WTC11 (cell line): ENCODE measurements around the gene PRSS16. TPM values are rescaled to one million over a fixed set of nuclear protein-coding genes. Genes with fewer than 3 reads are reported as not detected.

Experiments used
- ATAC-seq: fragments of 200-7000 bp; cut with Tn5 transposase; 2 replicates; pipeline ENCODE4 v1.10.0; 2021; ENCODE audit warnings: mild to moderate bottlenecking, moderate library complexity
- CTCF ChIA-PET: fragments of 300-600 bp; sonication (Branson Sonifier 250); formaldehyde crosslinking; loops from one replicate; lab custom pipeline; 2021; ENCODE audit warnings: antibody characterized with exemption; lab: Charles Lee
- POLR2A ChIA-PET: fragments of 350-600 bp; sonication (Branson Sonifier 250); formaldehyde crosslinking; loops from one replicate; lab custom pipeline; 2021; ENCODE audit warnings: antibody characterized with exemption; lab: Charles Lee
- DNase-seq: peaks from one replicate; pipeline ENCODE4 v3.0.0; 2021; ENCODE audit warnings: low spot score
- H3K27ac Mint-ChIP-seq: 2 replicates; pipeline ENCODE4 v1.8.0; 2021; ENCODE audit warnings: mixed read lengths
- H3K27me3 Mint-ChIP-seq: 2 replicates; pipeline ENCODE4 v1.8.0; 2021; ENCODE audit warnings: low read depth, mild to moderate bottlenecking, moderate library complexity, mixed read lengths
- H3K36me3 Mint-ChIP-seq: 2 replicates; pipeline ENCODE4 v1.8.0; 2021; ENCODE audit warnings: mixed read lengths
- H3K4me1 Mint-ChIP-seq: 2 replicates; pipeline ENCODE4 v1.8.0; 2022; ENCODE audit warnings: mixed read lengths
- H3K4me3 Mint-ChIP-seq: 2 replicates; pipeline ENCODE4 v1.8.0; 2021; ENCODE audit warnings: mild to moderate bottlenecking, moderate library complexity, mixed read lengths
- H3K9me3 Mint-ChIP-seq: 2 replicates; pipeline ENCODE4 v1.8.0; 2021; ENCODE audit warnings: mixed read lengths
- ETV6 ChIP-seq: sonication (generic); formaldehyde crosslinking; IDR thresholded peaks from 2 replicates; pipeline ENCODE4 v1.8.1; 2022; ENCODE audit warnings: mild to moderate bottlenecking, missing genetic modification reagents
- GABPB1 ChIP-seq: sonication (generic); formaldehyde crosslinking; IDR thresholded peaks from 2 replicates; pipeline ENCODE4 v1.8.1; 2023; ENCODE audit warnings: mild to moderate bottlenecking, missing genetic modification reagents
- NFATC4 ChIP-seq: fragments of 250-450 bp; sonication (Bioruptor Pico); IDR thresholded peaks from 2 replicates; pipeline ENCODE4 v1.9.0; 2021; ENCODE audit warnings: mild to moderate bottlenecking
- SOX15 ChIP-seq: fragments of 250-450 bp; sonication (Bioruptor Pico); IDR thresholded peaks from 2 replicates; pipeline ENCODE4 v1.9.0; 2021; ENCODE audit warnings: mild to moderate bottlenecking
- ZNF121 ChIP-seq: sonication (generic); formaldehyde crosslinking; IDR thresholded peaks from 2 replicates; pipeline ENCODE4 v1.8.0; 2023; ENCODE audit warnings: missing genetic modification reagents
- ZNF416 ChIP-seq: fragments of 250-450 bp; sonication (Bioruptor Pico); IDR thresholded peaks from 2 replicates; pipeline ENCODE4 v1.9.0; 2021; ENCODE audit warnings: mild to moderate bottlenecking, inconsistent platforms
- total RNA-seq: library from RNA; stranded (reverse); gene quantifications from 3 replicates; pipeline ENCODE4 v1.2.3, GENCODE V29; 2021
- TF ChIP-seq, protein P1 (sequence below): sonication (generic); formaldehyde crosslinking; IDR thresholded peaks from 2 replicates; pipeline ENCODE4 v1.8.1; 2023; ENCODE audit warnings: mild to moderate bottlenecking, moderate library complexity, missing genetic modification reagents
- TF ChIP-seq, protein P2 (sequence below): sonication (generic); formaldehyde crosslinking; IDR thresholded peaks from 2 replicates; pipeline ENCODE4 v1.8.1; 2023; ENCODE audit warnings: mild to moderate bottlenecking, missing genetic modification reagents
- TF ChIP-seq, protein P3 (sequence below): fragments of 250-450 bp; sonication (Bioruptor Pico); conservative IDR thresholded peaks from 2 replicates; pipeline ENCODE4 v1.9.0; 2021; ENCODE audit warnings: mild to moderate bottlenecking
- TF ChIP-seq, protein P4 (sequence below): sonication (generic); formaldehyde crosslinking; IDR thresholded peaks from 2 replicates; pipeline ENCODE4 v1.8.0; 2022; ENCODE audit warnings: missing genetic modification reagents
- TF ChIP-seq, protein P5 (sequence below): sonication (generic); formaldehyde crosslinking; IDR thresholded peaks from 2 replicates; pipeline ENCODE4 v1.8.0; 2022; ENCODE audit warnings: mild to moderate bottlenecking, missing genetic modification reagents

PRSS16 gene
- total RNA-seq, 1 experiment from 2014 or later: 18.5 TPM

DNA sequence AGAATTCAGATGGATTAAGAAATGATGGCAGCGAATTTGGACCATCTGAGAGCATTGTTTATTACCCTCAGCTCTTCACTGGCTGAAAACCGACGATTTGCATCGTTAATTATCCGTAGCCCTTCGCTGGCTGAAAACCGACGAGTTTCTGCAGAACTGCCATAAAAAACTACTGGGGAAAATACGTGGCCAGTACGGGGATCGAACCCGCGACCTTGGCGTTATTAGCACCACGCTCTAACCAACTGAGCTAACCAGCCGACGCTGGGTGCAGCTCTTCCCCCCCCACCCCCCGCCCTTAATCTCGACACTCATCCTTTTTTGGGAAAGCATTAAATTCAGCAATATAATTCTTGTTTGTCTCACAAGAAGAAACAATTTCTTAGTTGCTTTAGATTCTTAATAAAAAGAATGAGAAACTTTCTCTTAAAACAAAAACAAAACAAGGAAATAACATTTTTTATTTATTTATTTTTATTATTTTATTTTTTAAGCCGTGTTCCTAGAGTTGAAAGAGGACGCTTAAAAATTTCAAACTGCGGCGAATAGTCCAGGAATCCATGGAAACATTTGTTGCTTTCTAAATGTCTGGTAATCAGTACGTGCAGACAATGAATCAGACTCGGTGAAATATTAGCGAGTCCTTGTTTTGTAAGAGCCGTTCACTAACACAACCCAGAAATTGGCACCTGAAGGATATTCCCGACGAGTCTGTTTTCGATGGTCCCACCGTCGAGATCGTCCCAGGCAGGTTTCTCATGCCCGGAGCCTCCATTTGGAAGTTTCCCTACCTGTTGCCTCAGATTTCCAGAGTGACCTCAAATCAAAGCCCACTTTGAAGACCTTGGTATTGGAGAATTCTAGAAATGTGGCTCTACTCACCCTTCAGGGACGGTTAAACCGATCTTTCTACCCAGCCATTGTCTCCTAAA is 27.8 kb downstream of the PRSS16 start:
- H3K4me3 Mint-ChIP-seq: peak overlapping the region; percentile 74
- no peaks in the 10 kb centered on the region for H3K36me3 Mint-ChIP-seq

DNA sequence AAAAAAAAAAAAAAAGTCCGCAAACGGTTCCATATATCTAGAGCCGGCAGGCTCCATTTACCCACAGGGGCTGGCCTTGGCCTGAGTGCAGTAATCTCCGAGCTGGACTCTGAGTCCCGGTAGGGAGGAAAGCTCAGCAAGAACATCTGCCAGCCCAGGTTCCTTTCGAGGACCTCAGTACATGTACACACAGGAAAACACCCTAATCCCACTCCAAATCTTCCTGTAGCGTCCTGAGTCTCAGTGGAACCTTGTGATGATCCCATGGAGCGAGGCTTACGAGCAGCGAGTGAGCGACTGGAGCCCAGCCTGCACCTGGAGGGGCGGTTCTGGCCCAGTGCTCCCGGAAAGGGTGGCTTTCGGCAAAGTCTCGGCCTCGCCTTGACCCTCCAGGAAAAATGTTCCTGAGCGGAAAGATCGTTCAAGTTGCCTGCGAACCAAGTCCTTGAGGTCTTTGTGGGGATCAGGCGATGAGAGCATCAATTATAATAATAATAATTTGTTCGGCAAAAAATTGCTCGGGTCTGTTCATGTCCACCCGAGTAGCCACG is 32.1 kb downstream of the PRSS16 start:
- peak; percentile 52 for DNase-seq
- Mint-ChIP-seq H3K36me3 (no peaks in the 10 kb centered on the region), H3K4me1 (peaks cover 7% of the 10 kb centered on the region; the same call in 1 of the 2 replicates), H3K9me3 (no peaks in the 10 kb centered on the region), H3K27me3 (peaks cover 48% of the 10 kb centered on the region), H3K27ac (no peak overlapping the region), H3K4me3 (peak overlapping the region; percentile 93)
- CTCF ChIA-PET: interaction anchor here (1.0 to 2.5 kb wide), 3 partner anchors 28 to 48 kb away, joined by 3 to 12 read pairs (median 3); no protein-coding TSS in a partner anchor
- POLR2A ChIA-PET: interaction anchor here (1.6 kb wide), 1 partner anchor 28 kb away, joined by 3 read pairs; no protein-coding TSS in a partner anchor
- TF ChIP-seq ZNF416 (CRISPR knock-in tag): no peak
- TF ChIP-seq, protein P1, sequence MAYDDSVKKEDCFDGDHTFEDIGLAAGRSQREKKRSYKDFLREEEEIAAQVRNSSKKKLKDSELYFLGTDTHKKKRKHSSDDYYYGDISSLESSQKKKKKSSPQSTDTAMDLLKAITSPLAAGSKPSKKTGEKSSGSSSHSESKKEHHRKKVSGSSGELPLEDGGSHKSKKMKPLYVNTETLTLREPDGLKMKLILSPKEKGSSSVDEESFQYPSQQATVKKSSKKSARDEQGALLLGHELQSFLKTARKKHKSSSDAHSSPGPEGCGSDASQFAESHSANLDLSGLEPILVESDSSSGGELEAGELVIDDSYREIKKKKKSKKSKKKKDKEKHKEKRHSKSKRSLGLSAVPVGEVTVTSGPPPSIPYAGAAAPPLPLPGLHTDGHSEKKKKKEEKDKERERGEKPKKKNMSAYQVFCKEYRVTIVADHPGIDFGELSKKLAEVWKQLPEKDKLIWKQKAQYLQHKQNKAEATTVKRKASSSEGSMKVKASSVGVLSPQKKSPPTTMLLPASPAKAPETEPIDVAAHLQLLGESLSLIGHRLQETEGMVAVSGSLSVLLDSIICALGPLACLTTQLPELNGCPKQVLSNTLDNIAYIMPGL: peak; percentile 69; the same call in 1 of the 2 replicates
- TF ChIP-seq SOX15 (CRISPR knock-in tag): no peak
- peak; percentile 73 for ATAC-seq

More for the DNA sequence above, 27.8 kb downstream of the PRSS16 start:
- ATAC-seq (no peak), DNase-seq (peak; percentile 72)
- Mint-ChIP-seq H3K4me1 (peaks cover 9% of the 10 kb centered on the region), H3K27me3 (peaks cover 23% of the 10 kb centered on the region), H3K27ac (no peak overlapping the region)
- CTCF ChIA-PET: interaction anchor here (0.7 to 2.1 kb wide), 5 partner anchors 14 to 477 kb away, joined by 3 to 13 read pairs (median 5); no protein-coding TSS in a partner anchor
- TF ChIP-seq ETV6 (CRISPR knock-in tag) (0 out of 2 replicates have a peak, but pooled peaks have one; percentile 39), ZNF121 (CRISPR knock-in tag) (0 out of 2 replicates have a peak, but pooled peaks have one; percentile 48)
- TF ChIP-seq, protein P2, sequence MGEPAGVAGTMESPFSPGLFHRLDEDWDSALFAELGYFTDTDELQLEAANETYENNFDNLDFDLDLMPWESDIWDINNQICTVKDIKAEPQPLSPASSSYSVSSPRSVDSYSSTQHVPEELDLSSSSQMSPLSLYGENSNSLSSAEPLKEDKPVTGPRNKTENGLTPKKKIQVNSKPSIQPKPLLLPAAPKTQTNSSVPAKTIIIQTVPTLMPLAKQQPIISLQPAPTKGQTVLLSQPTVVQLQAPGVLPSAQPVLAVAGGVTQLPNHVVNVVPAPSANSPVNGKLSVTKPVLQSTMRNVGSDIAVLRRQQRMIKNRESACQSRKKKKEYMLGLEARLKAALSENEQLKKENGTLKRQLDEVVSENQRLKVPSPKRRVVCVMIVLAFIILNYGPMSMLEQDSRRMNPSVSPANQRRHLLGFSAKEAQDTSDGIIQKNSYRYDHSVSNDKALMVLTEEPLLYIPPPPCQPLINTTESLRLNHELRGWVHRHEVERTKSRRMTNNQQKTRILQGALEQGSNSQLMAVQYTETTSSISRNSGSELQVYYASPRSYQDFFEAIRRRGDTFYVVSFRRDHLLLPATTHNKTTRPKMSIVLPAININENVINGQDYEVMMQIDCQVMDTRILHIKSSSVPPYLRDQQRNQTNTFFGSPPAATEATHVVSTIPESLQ: no peak
- TF ChIP-seq, protein P1: peak; percentile 54; the same call in 1 of the 2 replicates
- TF ChIP-seq, protein P3, sequence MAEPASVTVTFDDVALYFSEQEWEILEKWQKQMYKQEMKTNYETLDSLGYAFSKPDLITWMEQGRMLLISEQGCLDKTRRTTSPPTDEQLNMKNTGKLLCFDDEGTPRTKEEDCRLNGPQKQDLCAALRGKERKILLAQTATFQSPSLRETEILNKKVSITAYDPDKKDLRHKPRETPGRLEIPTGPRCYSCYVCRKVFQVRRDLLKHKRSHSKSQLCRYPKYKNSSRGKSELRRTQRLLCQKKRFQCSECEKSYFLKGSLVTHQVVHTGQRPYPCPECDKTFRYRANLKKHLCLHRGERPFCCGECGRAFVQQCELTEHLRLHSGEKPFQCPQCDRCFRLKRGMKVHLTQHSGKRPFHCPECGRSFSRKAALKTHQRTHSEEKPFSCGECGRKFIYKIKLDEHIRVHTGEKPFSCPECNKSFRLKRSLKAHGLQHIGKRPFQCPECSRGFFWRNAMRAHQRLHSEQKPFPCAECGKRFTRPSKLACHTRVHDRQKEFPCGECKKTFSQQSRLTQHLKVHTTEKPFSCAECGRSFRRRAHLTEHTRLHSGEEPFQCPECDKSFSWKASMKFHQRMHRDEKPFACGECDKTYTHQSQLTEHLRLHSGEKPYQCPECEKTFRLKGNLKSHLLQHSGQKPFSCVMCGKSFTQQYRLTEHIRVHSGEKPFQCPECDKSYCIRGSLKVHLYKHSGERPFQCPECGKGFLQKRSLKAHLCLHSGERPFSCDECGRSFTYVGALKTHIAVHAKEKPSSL (CRISPR knock-in tag): no peak
- TF ChIP-seq, all 79 proteins: peak for 3
- no peaks in the 10 kb centered on the region for H3K9me3 Mint-ChIP-seq
- POLR2A ChIA-PET: no interaction called here

DNA sequence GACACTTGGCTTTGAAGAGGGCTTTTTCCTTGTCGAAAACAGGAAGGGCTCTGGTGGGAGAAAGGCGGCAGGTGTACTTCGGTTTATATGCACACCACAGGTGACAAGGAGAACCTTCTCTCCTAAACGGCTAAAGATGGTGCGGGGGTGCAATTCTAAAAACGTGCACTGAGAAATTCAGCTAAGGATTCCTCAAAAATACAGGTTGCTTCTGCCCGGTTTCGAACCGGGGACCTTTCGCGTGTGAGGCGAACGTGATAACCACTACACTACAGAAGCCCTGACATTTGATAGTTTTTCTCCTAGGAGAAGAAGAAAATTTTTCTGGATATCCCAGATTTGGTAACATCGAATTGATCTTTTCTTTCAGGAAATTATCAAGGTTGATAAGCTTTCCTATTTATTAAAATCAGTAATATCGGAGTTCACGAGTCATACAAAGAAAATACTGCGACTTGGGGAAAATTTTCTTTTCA is 32.6 kb downstream of the PRSS16 start:
- Mint-ChIP-seq H3K4me3 (peak overlapping the region; percentile 93), H3K27me3 (peaks cover 52% of the 10 kb centered on the region), H3K27ac (no peak overlapping the region), H3K4me1 (peaks cover 7% of the 10 kb centered on the region; the same call in 1 of the 2 replicates), H3K9me3 (no peaks in the 10 kb centered on the region), H3K36me3 (no peaks in the 10 kb centered on the region)
- peak; percentile 67 for DNase-seq
- ATAC-seq: peak; percentile 80
- CTCF ChIA-PET: interaction anchor here (1.0 to 2.5 kb wide), 3 partner anchors 28 to 49 kb away, joined by 3 to 12 read pairs (median 3); no protein-coding TSS in a partner anchor
- POLR2A ChIA-PET: interaction anchor here (1.6 kb wide), 1 partner anchor 28 kb away, joined by 3 read pairs; no protein-coding TSS in a partner anchor
- TF ChIP-seq, protein P4, sequence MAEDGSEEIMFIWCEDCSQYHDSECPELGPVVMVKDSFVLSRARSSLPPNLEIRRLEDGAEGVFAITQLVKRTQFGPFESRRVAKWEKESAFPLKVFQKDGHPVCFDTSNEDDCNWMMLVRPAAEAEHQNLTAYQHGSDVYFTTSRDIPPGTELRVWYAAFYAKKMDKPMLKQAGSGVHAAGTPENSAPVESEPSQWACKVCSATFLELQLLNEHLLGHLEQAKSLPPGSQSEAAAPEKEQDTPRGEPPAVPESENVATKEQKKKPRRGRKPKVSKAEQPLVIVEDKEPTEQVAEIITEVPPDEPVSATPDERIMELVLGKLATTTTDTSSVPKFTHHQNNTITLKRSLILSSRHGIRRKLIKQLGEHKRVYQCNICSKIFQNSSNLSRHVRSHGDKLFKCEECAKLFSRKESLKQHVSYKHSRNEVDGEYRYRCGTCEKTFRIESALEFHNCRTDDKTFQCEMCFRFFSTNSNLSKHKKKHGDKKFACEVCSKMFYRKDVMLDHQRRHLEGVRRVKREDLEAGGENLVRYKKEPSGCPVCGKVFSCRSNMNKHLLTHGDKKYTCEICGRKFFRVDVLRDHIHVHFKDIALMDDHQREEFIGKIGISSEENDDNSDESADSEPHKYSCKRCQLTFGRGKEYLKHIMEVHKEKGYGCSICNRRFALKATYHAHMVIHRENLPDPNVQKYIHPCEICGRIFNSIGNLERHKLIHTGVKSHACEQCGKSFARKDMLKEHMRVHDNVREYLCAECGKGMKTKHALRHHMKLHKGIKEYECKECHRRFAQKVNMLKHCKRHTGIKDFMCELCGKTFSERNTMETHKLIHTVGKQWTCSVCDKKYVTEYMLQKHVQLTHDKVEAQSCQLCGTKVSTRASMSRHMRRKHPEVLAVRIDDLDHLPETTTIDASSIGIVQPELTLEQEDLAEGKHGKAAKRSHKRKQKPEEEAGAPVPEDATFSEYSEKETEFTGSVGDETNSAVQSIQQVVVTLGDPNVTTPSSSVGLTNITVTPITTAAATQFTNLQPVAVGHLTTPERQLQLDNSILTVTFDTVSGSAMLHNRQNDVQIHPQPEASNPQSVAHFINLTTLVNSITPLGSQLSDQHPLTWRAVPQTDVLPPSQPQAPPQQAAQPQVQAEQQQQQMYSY (CRISPR knock-in tag): no peak
- TF ChIP-seq, protein P5, sequence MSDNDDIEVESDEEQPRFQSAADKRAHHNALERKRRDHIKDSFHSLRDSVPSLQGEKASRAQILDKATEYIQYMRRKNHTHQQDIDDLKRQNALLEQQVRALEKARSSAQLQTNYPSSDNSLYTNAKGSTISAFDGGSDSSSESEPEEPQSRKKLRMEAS: 0 out of 2 replicates have a peak, but pooled peaks have one; percentile 22
- TF ChIP-seq, protein P1: no peak
- TF ChIP-seq GABPB1 (CRISPR knock-in tag) (peak; percentile 23; the same call in 1 of the 2 replicates), NFATC4 (CRISPR knock-in tag) (no peak)
